ENCODE results near the gene PTCHD1.

- no peak for TF ChIP-seq CTCF (IDR thresholded peaks at IDR 0.05 in 8 of 11, conservative IDR thresholded peaks at IDR 0.05 in 3 of 11)
- no peak for TF ChIP-seq POLR2AphosphoS5 (IDR thresholded peaks at IDR 0.05)
- no peak for TF ChIP-seq POLR2A (IDR thresholded peaks at IDR 0.05)
Observed at GRCh38 chrX:23332101-23332887, 2.4 kb upstream of the PTCHD1 start.
